ENCODE measurements around the gene NTSR1.

DNA sequence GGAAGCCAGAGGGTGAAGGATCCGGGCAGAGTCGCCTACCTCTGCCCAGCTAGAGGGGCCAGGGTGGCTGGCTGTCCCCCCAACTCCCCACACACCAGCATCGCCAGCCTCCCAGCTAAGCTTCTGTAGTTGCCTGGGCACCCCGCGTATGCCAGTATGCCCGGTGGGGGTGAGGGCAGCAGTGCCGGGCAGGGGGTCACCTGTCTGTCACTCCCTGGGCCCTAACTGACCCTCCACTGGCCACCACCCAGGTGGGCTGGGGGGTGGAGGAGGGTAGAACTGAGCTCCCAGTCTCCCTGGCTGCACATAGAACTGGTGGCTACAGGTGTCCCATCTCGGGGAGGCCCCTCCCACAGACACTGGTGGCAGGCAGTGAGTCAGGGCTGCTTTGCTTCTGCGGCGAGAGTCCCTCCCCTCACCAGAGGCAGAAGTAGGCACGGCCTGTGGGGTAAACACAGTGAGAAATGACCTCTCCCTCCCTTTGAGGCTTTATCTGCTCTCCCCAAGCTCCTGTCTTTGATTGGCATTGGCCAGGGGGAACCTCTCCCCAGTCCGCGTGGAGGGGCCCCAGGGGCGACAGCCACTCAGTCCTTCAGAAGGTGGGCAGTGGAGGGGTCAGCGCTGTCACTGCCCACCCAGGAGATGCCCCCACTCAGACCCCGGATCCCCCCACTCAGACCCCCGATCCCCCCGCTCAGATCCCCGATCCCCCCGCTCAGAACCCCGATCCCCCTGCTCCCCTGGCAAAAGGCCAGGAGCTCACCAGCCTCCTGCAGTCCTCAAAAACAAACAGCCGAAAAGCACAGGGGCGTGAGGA is 2.5 kb downstream of the NTSR1 start:
- no peak for TF ChIP-seq EZH2phosphoT487 (IDR thresholded peaks at IDR 0.05; ENCODE audit: insufficient read depth, low read depth)
- TF ChIP-seq EZH2 (IDR thresholded peaks at IDR 0.05; ENCODE audit: insufficient read depth, poor library complexity, severe bottlenecking): no peak
